Peyer's patch (tissue), 4 donors: ENCODE data around the gene PPP1R7. TPM values are rescaled to one million over a fixed set of nuclear protein-coding genes. Genes with fewer than 3 reads are reported as not detected.

Experiments
- DNase-seq, 3 donors: peaks; one replicate each; pipeline ENCODE4 v3.0.0-alpha.2; 2017 to 2019
- H3K27ac ChIP-seq, 4 donors: fragments of 200-600 bp; sonication (generic); one replicate each; pipeline ENCODE4 v1.5.1; 2016 to 2019
- H3K27me3 ChIP-seq, 2 donors: fragments of 200-600 bp; sonication (generic); one replicate each; pipeline ENCODE4 v1.5.1; 2019
- H3K36me3 ChIP-seq, 3 donors: fragments of 200-600 bp; sonication (generic); one replicate each; pipeline ENCODE4 v1.5.1; 2016 to 2019
- H3K4me1 ChIP-seq, 4 donors: fragments of 200-600 bp; sonication (generic); one replicate each; pipeline ENCODE4 v1.5.1; 2016 to 2019
- H3K4me3 ChIP-seq, 4 donors: fragments of 200-600 bp; sonication (generic); 1 replicate in 3 of 4; 2 replicates in 1 of 4; pipeline ENCODE4 v1.5.1; 2016 to 2019; ENCODE audit warnings: mild to moderate bottlenecking in 1 of 4
- H3K9me3 ChIP-seq, 4 donors: fragments of 200-600 bp; sonication (generic); one replicate each; pipeline ENCODE4 v1.5.1; 2016 to 2019; ENCODE audit warnings: mild to moderate bottlenecking in 1 of 4
- POLR2A ChIP-seq, 2 donors: fragments of 450-650 bp; IDR thresholded peaks; one replicate each; pipeline ENCODE4 v1.5.1; 2017; ENCODE audit warnings: antibody characterized with exemption in 2 of 2, mild to moderate bottlenecking in 2 of 2, moderate library complexity in 2 of 2
- total RNA-seq, 4 donors: library from RNA; depleted of rRNA; stranded (reverse); fragments of >200 nt; gene quantifications; one replicate each; pipeline ENCODE4 v1.1.0, GENCODE V29; 2016
- TF ChIP-seq, protein P1 (sequence below), 6 experiments: fragments of 450-650 bp in 4 of 6; fragments of 200-600 bp in 2 of 6; sonication (generic) in 1 of 6; IDR thresholded peaks; one replicate each; pipeline ENCODE4 v1.5.1; 2017 to 2019; ENCODE audit warnings: antibody characterized with exemption in 6 of 6, mild to moderate bottlenecking in 3 of 6, moderate library complexity in 1 of 6

Gene PPP1R7
- total RNA-seq, 4 donors from 2014 or later: 13.2 to 44.0 (median 28.1) TPM

DNA sequence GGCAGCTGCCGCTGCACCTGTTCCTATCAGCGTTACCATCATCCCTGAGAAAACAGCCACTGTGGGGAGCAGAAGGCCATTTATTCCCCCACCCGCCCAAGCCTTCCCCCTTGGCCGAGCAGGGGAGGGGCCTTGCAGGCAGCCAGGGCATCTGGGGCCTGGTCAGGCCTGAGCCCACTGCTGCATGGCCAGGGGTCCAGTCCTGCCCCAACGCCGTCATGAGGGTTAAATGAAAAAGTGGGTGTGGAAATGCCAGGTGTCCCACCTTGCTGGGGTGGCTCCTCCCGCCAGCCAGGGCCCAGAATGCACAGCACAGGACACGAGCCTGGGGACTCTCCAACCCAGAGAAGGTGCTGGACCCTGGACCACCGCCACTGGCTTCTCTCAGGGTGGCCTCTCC lies 52.4 kb downstream of the PPP1R7 start:
- Histone ChIP-seq H3K27ac (no peak overlapping the region), H3K9me3 (no peaks in the 10 kb centered on the region), H3K36me3 (no peaks in the 10 kb centered on the region), H3K4me3 (no peak overlapping the region), H3K27me3 (no peaks in the 10 kb centered on the region), H3K4me1 (peaks cover 0 to 5% (median 0%) of the 10 kb centered on the region in 4 donors)
- DNase-seq: no peak
- TF ChIP-seq, protein P1, sequence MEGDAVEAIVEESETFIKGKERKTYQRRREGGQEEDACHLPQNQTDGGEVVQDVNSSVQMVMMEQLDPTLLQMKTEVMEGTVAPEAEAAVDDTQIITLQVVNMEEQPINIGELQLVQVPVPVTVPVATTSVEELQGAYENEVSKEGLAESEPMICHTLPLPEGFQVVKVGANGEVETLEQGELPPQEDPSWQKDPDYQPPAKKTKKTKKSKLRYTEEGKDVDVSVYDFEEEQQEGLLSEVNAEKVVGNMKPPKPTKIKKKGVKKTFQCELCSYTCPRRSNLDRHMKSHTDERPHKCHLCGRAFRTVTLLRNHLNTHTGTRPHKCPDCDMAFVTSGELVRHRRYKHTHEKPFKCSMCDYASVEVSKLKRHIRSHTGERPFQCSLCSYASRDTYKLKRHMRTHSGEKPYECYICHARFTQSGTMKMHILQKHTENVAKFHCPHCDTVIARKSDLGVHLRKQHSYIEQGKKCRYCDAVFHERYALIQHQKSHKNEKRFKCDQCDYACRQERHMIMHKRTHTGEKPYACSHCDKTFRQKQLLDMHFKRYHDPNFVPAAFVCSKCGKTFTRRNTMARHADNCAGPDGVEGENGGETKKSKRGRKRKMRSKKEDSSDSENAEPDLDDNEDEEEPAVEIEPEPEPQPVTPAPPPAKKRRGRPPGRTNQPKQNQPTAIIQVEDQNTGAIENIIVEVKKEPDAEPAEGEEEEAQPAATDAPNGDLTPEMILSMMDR (IDR thresholded peaks at IDR 0.05): no peak
- TF ChIP-seq POLR2A (IDR thresholded peaks at IDR 0.05): no peak

DNA sequence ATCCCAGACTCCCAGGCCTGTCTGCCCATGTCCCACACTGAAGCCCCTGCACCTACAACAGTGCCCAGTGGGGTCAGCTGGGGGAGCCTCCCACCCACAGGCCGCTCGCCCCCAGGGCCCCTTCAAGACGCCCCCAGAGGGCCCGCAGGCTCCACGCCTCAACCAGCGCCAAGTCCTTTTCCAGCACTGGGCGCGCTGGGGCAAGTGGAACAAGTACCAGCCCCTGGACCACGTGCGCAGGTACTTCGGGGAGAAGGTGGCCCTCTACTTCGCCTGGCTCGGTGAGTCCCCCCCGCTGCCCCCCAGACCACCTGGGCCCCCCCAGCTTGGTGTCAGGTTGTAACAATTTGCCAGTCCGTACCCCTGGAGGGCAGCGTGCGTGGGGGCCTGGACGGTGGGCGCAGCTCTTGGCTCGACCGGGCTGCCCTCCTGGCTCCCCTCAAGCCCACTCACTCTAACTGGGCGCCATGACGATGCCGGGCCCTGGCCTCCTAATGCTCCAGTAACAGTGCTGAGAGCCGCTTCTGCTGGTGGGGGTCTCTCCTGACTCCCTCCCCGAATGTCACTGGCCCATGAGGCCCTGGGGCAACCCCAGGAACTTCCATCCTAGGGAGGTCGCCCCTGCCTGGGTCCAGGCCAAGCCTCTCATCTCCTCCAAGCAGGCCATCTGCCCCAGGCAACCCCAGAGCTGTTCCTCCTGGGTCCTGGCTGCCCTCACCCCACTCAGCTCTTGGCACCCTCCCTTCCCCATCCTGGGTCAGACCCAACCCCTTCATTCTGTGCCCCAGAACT lies 53.1 kb downstream of the PPP1R7 start:
- Histone ChIP-seq H3K4me1 (peaks cover 0 to 10% (median 0%) of the 10 kb centered on the region in 4 donors), H3K36me3 (no peaks in the 10 kb centered on the region), H3K9me3 (no peaks in the 10 kb centered on the region), H3K27ac (no peak overlapping the region), H3K4me3 (no peak overlapping the region), H3K27me3 (no peaks in the 10 kb centered on the region)
- no peak for DNase-seq
- TF ChIP-seq, protein P1 (IDR thresholded peaks at IDR 0.05): no peak

DNA sequence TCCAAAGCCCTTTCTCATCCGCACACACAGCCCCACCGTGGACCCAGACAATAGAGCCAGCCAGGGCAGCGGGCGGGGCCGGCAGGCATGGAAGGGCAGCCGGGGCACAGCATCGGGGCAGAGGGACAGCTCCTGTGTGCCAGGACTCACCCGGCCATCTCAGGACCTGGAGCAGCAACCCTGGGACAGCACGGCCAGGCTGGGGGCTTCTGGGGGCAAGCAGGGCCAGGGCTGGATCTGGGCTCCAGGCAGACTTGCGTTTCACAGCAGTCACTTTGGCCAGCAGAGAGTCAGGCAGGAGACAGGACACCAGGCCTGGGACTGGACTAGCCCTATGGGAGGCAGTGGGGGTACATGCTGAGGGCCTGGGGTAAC lies 53.7 kb downstream of the PPP1R7 start:
- peaks cover 0 to 10% (median 0%) of the 10 kb centered on the region in 4 donors for H3K4me1 ChIP-seq
- H3K4me3 ChIP-seq: no peak overlapping the region
- no peak overlapping the region for H3K27ac ChIP-seq
- no peak for DNase-seq
- TF ChIP-seq POLR2A (IDR thresholded peaks at IDR 0.05): no peak
- TF ChIP-seq, protein P1 (IDR thresholded peaks at IDR 0.05): no peak
- no peaks in the 10 kb centered on the region for H3K36me3 ChIP-seq
- H3K9me3 ChIP-seq: no peaks in the 10 kb centered on the region
- no peaks in the 10 kb centered on the region for H3K27me3 ChIP-seq

DNA sequence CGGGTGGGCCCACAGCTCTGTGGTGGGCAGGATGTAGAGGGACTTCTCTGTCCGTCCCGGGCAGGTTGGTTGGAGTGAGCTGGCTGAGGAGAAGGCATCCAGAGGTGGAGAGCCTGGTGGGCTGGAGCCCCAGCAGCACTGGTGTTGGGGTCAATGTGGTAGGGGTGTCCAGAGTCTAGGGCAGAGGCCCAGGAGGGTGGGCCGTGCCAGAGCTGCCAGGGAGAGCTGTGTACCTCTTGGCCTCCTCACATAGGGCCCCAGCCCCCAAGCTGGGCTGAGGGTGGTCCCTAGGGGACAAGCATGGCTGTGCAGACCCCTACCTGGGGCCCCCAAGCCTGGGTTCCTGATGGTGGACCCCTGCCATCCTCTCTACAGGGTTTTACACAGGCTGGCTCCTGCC lies 54.2 kb downstream of the PPP1R7 start:
- Histone ChIP-seq H3K4me3 (no peak overlapping the region), H3K4me1 (peaks cover 0 to 10% (median 0%) of the 10 kb centered on the region in 4 donors), H3K9me3 (no peaks in the 10 kb centered on the region), H3K36me3 (no peaks in the 10 kb centered on the region), H3K27me3 (no peaks in the 10 kb centered on the region), H3K27ac (no peak overlapping the region)
- no peak for TF ChIP-seq POLR2A (IDR thresholded peaks at IDR 0.05)
- TF ChIP-seq, protein P1 (IDR thresholded peaks at IDR 0.05): no peak
- DNase-seq: no peak

DNA sequence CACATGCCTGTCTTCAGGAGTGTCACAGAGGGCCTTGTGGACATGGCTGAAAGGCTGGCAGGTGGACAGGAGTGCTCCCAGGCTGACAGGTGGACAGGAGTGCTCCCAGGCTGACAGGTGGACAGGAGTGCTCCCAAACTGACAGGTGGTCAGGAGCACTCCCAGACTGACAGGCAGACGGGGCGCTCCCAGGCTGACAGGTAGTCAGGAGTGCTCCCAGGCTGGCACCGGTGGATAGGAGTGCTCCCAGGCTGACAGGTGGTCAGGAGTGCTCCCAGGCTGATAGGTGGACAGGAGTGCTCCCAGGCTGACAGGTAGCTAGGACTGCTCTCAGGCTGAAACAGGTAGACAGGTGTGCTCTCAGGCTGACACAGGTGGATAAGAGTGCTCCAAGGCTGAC lies 54.8 kb downstream of the PPP1R7 start:
- Histone ChIP-seq H3K9me3 (no peaks in the 10 kb centered on the region), H3K4me1 (peaks cover 0 to 10% (median 0%) of the 10 kb centered on the region in 4 donors), H3K27me3 (no peaks in the 10 kb centered on the region), H3K27ac (no peak overlapping the region), H3K4me3 (no peak overlapping the region), H3K36me3 (no peaks in the 10 kb centered on the region)
- no peak for DNase-seq
- TF ChIP-seq POLR2A (IDR thresholded peaks at IDR 0.05): no peak
- TF ChIP-seq, protein P1 (IDR thresholded peaks at IDR 0.05): no peak
